ENCODE results near the gene GOLGA1.
"Not testable (repeated sequence)": the region's sequence is repeated elsewhere in the genome, so short reads cannot be mapped to it uniquely, and the experiment has no call there.

GOLGA1 gene

GRCh38 chr9:124940894-124941678, at the start of gene GOLGA1:
TSS of gene GOLGA1 (minus strand) at chr9:124941083. CDS start at chr9:124938711, 2,372 bp downstream.
- in situ Hi-C loops (cut with MboI; ENCODE audit: low sequenced_read_pairs), result no loop called here

- in situ Hi-C loops (cut with MboI; ENCODE audit: low sequenced_read_pairs), result no loop called here
These were observed 42.8 kb upstream of the GOLGA1 start for GRCh38 chr9:124983698-124984097.

GRCh38 chr9:124980431-124980830, 39.5 kb upstream of the GOLGA1 start:
- in situ Hi-C loops (cut with MboI; ENCODE audit: low sequenced_read_pairs), result no loop called here

- in situ Hi-C loops (cut with MboI; ENCODE audit: low sequenced_read_pairs), result no loop called here
These were observed 34.2 kb upstream of the GOLGA1 start for GRCh38 chr9:124975131-124975530.

- in situ Hi-C loops (cut with MboI; ENCODE audit: low sequenced_read_pairs), result no loop called here
These were observed 32.9 kb upstream of the GOLGA1 start for GRCh38 chr9:124973807-124974206.

GRCh38 chr9:124972241-124972770, 31.4 kb upstream of the GOLGA1 start:
- in situ Hi-C loops (cut with MboI; ENCODE audit: low sequenced_read_pairs), result no loop called here

- in situ Hi-C loops (cut with MboI; ENCODE audit: low sequenced_read_pairs), result no loop called here
These were observed 28.5 kb upstream of the GOLGA1 start for GRCh38 chr9:124969401-124969800.

- in situ Hi-C loops (cut with MboI; ENCODE audit: low sequenced_read_pairs), result no loop called here
These were observed 27.4 kb upstream of the GOLGA1 start for GRCh38 chr9:124968238-124968637.

- in situ Hi-C loops (cut with MboI; ENCODE audit: low sequenced_read_pairs), result not testable (repeated sequence)
These were observed 25.1 kb upstream of the GOLGA1 start for GRCh38 chr9:124965775-124966568.

- in situ Hi-C loops (cut with MboI; ENCODE audit: low sequenced_read_pairs), result no loop called here
These were observed 23.7 kb upstream of the GOLGA1 start for GRCh38 chr9:124964604-124965003.

GRCh38 chr9:124964056-124964455, 23.2 kb upstream of the GOLGA1 start:
- in situ Hi-C loops (cut with MboI; ENCODE audit: low sequenced_read_pairs), result no loop called here

- in situ Hi-C loops (cut with MboI; ENCODE audit: low sequenced_read_pairs), result no loop called here
These were observed 19.5 kb upstream of the GOLGA1 start for GRCh38 chr9:124960409-124960752.

GRCh38 chr9:124959671-124960408, 19.0 kb upstream of the GOLGA1 start:
- in situ Hi-C loops (cut with MboI; ENCODE audit: low sequenced_read_pairs), result not testable (repeated sequence)

GRCh38 chr9:124954255-124954654, 13.4 kb upstream of the GOLGA1 start:
- in situ Hi-C loops (cut with MboI; ENCODE audit: low sequenced_read_pairs), result no loop called here

- in situ Hi-C loops (cut with MboI; ENCODE audit: low sequenced_read_pairs), result no loop called here
These were observed 9.3 kb upstream of the GOLGA1 start for GRCh38 chr9:124950050-124950718.

GRCh38 chr9:124949387-124949786, 8.5 kb upstream of the GOLGA1 start:
- in situ Hi-C loops (cut with MboI; ENCODE audit: low sequenced_read_pairs), result no loop called here

GRCh38 chr9:124947727-124948391, 7.0 kb upstream of the GOLGA1 start:
- in situ Hi-C loops (cut with MboI; ENCODE audit: low sequenced_read_pairs), result no loop called here

- in situ Hi-C loops (cut with MboI; ENCODE audit: low sequenced_read_pairs), result no loop called here
These were observed 5.3 kb upstream of the GOLGA1 start for GRCh38 chr9:124946167-124946566.

GRCh38 chr9:124941679-124942561, 1.0 kb upstream of the GOLGA1 start:
- in situ Hi-C loops (cut with MboI; ENCODE audit: low sequenced_read_pairs), result no loop called here
